Head of caudate nucleus (tissue), 42 donors: Measurements from ENCODE around the gene SCO2.
A peak's percentile ranks its signal among the peaks of the same experiment; 100 is the strongest.

Experiments
- DNase-seq, 42 donors: peaks; one replicate each; pipeline versions ENCODE4 v3.0.0 to v3.0.0-alpha.2; 2020 to 2021; ENCODE audit warnings: mixed read lengths in 7 of 42
- intact Hi-C: fragments of 100-400 bp; cut with DNase I; formaldehyde crosslinking; loops from one replicate; pipeline ENCODE4 v1.15.0; 2022

Gene SCO2

GRCh38 chr22:50525104-50525857, at the start of gene SCO2:
Gene SCO2, minus strand, starts transcription at chr22:50525598. Its CDS starts 1,187 bp downstream, at chr22:50524411.
- intact Hi-C loops: loop anchor here (2.0 to 5.0 kb wide), 2 partner anchors 16 to 57 kb away; partner anchors contain the start of genes CHKB and NCAPH2

GRCh38 chr22:50574383-50574755, 49.0 kb upstream of the SCO2 start:
- intact Hi-C loops: no loop called here
- no peak for DNase-seq

More at GRCh38 chr22:50525104-50525857, at the start of gene SCO2:
- peak; percentile 84 to 98 (median 95) for DNase-seq

GRCh38 chr22:50573491-50574382, 48.3 kb upstream of the SCO2 start:
- no peak for DNase-seq
- intact Hi-C loops: no loop called here

GRCh38 chr22:50572965-50573364, 47.6 kb upstream of the SCO2 start:
- no peak for DNase-seq
- intact Hi-C loops: no loop called here

GRCh38 chr22:50571264-50572175, 46.1 kb upstream of the SCO2 start:
- intact Hi-C loops: no loop called here
- no peak for DNase-seq

GRCh38 chr22:50570861-50571260, 45.5 kb upstream of the SCO2 start:
- no peak for DNase-seq
- intact Hi-C loops: no loop called here

- DNase-seq: no peak
- intact Hi-C loops: no loop called here
These were observed 44.6 kb upstream of the SCO2 start for GRCh38 chr22:50569896-50570535.

- DNase-seq: no peak
- intact Hi-C loops: no loop called here
These were observed 43.7 kb upstream of the SCO2 start for GRCh38 chr22:50569041-50569459.

- no peak for DNase-seq
These were observed 43.2 kb upstream of the SCO2 start for GRCh38 chr22:50568626-50569025.

GRCh38 chr22:50567721-50568252, 42.4 kb upstream of the SCO2 start:
- no peak for DNase-seq
- intact Hi-C loops: no loop called here

More at GRCh38 chr22:50568626-50569025, 43.2 kb upstream of the SCO2 start:
- intact Hi-C loops: no loop called here

GRCh38 chr22:50564289-50564688, 38.9 kb upstream of the SCO2 start:
- no peak for DNase-seq
- intact Hi-C loops: no loop called here

GRCh38 chr22:50563413-50564160, 38.2 kb upstream of the SCO2 start:
- intact Hi-C loops: no loop called here
- DNase-seq: peak in 10 of 42 donors; percentile 19 to 58 (median 34)

GRCh38 chr22:50562523-50563412, 37.4 kb upstream of the SCO2 start, which contains the start of gene SYCE3:
Gene SYCE3, minus strand, starts transcription at chr22:50562919. Its CDS starts 6,514 bp downstream, at chr22:50556405.
- DNase-seq: peak; percentile 92 to 99 (median 98)
- intact Hi-C loops: no loop called here

GRCh38 chr22:50561401-50562358, 36.3 kb upstream of the SCO2 start:
- DNase-seq: no peak
- intact Hi-C loops: no loop called here

GRCh38 chr22:50560034-50560433, 34.6 kb upstream of the SCO2 start:
- intact Hi-C loops: no loop called here
- DNase-seq: no peak
